ENCODE data around the gene KCNE3.
"Not testable (repeated sequence)": the region's sequence is repeated elsewhere in the genome, so short reads cannot be mapped to it uniquely, and the experiment has no call there.

DNA sequence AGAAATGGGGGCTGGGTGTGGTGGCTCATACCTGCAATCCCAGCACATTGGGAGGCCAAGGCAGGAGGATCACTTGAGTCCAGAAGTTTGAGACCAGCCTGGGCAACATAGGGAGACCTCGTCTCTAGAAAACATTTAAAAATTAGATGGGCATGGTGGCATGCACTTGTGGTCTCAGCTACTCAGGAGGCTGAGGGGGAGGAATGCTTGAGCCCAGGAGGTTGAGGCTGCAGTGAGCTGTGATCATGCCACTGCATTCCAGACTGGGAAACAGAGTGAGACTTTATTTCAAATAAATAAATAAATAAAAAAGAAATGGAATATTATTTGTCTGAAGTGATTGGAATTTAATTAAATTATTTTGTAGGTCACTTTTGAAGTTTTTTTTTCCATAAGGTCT is 50.4 kb downstream of the KCNE3 start:
- not testable (repeated sequence) for TF ChIP-seq POLR2A (IDR thresholded peaks at IDR 0.05)
- TF ChIP-seq, protein P1, sequence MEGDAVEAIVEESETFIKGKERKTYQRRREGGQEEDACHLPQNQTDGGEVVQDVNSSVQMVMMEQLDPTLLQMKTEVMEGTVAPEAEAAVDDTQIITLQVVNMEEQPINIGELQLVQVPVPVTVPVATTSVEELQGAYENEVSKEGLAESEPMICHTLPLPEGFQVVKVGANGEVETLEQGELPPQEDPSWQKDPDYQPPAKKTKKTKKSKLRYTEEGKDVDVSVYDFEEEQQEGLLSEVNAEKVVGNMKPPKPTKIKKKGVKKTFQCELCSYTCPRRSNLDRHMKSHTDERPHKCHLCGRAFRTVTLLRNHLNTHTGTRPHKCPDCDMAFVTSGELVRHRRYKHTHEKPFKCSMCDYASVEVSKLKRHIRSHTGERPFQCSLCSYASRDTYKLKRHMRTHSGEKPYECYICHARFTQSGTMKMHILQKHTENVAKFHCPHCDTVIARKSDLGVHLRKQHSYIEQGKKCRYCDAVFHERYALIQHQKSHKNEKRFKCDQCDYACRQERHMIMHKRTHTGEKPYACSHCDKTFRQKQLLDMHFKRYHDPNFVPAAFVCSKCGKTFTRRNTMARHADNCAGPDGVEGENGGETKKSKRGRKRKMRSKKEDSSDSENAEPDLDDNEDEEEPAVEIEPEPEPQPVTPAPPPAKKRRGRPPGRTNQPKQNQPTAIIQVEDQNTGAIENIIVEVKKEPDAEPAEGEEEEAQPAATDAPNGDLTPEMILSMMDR (IDR thresholded peaks at IDR 0.05): not testable (repeated sequence)

Measured in thyroid gland (tissue), 4 donors.